ENCODE measurements around the gene CCDC152.

The CCDC152 gene, protein sequence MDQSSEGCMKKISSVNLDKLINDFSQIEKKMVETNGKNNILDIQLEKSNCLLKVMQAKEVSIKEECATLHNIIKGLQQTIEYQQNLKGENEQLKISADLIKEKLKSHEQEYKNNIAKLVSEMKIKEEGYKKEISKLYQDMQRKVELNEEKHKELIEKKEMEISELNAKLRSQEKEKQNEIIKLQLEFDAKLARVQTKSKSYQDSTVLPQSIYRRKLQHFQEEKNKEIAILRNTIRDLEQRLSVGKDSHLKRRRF

DNA sequence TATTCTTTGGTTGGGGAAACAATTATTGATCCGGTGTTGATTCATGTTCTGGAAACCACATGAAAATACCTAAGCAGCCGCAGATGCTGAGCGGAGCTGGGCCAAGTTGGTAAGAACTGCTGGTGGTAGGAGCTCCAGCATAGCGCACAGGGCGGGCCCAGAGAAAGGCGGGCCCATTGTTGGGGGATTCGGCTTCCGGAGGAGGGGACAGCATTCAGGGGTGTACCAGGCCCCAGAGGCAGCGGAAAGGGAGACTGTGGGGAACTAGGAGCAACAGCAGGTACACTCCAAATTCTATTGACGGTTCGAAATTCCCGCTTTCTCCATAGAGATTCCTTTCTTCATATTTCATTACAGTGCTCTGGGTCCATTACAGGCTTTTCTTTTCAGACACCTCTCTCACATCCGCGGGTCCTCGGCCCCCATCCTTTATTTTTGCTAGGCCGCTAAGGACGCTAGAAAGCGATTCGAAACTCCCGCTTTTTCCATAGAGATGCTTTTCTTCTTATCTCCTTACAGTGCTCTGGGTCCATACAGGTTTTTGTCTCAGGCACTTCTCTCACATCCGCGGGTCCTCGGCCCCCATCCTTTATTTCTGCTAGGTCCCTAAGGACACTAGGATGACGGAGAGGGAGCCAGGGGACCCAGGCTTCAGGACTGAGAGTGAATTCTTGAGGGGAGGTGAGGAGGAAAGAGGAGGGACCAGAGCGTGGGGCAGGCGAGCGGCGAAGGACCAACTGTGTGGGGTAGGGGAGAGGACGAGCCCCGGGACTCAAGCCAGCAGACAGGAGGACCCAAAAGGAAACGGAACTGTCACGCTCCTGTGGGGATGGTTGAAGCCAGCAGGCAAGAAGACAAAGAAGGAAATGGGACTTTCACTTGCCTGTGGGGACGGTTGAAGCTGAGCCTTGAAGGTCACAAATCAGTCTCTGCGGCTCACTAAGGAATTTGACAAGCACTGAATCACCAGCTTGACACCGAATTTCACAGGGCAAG is at the start of gene CCDC152:
Gene CCDC152 (plus strand): TSS at position 213 of the 996 bp plus-strand sequence. CDS start 2,304 bp downstream, outside the sequence.
- DNase-seq = no peak

DNA sequence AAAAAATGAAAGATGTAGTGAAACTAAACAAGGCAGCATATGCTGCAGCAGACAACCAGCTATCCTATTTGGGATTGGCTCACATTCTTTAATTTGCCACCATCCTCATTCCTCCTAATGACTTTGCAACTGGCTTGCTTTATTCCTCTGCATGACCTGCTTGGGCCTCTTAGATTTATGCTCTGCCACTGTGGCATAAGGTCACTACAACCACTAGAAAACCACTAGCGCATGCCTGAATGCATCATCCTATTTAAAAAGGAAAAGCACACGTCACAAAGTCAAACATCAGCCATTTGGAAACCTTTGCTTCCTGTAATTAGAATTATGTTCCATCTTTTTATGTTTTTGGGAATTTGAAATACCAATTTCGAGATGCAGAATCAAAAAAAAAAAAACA is 40.8 kb upstream of the CCDC152 start:
- DNase-seq = peak; percentile 51

DNA sequence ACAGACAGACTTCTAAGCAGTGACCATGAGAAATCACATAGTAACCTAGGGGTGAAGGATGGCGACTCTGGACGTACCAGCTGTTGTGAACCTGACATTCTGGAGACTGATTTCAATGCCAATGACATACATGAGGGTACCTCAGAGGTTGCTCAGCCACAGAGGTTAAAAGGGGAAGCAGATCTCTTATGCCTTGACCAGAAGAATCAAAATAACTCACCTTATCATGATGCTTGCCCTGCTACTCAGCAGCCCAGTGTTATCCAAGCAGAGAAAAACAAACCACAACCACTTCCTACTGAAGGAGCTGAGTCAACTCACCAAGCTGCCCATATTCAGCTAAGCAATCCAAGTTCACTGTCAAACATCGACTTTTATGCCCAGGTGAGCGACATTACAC is 38.0 kb upstream of the CCDC152 start:
- DNase-seq = no peak

DNA sequence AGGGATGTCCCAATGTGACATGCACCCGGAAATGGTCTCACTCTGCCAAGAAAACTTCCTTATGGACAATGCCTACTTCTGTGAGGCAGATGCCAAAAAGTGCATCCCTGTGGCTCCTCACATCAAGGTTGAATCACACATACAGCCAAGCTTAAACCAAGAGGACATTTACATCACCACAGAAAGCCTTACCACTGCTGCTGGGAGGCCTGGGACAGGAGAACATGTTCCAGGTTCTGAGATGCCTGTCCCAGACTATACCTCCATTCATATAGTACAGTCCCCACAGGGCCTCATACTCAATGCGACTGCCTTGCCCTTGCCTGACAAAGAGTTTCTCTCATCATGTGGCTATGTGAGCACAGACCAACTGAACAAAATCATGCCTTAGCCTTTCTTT is 37.6 kb upstream of the CCDC152 start:
- no peak for DNase-seq

DNA sequence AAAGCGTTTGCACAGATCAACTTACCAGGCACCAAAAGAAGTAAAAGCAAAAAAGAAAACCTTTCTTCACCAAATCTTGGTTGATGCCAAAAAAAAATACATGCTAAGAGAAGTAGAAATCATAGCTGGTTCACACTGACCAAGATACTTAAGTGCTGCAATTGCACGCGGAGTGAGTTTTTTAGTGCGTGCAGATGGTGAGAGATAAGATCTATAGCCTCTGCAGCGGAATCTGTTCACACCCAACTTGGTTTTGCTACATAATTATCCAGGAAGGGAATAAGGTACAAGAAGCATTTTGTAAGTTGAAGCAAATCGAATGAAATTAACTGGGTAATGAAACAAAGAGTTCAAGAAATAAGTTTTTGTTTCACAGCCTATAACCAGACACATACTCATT is 36.4 kb upstream of the CCDC152 start:
- DNase-seq = no peak

DNA sequence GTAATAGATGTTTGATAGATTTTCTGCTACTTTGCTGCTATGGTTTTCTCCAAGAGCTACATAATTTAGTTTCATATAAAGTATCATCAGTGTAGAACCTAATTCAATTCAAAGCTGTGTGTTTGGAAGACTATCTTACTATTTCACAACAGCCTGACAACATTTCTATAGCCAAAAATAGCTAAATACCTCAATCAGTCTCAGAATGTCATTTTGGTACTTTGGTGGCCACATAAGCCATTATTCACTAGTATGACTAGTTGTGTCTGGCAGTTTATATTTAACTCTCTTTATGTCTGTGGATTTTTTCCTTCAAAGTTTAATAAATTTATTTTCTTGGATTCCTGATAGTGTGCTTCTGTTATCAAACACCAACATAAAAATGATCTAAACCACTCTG is 35.1 kb upstream of the CCDC152 start:
- no peak for DNase-seq

DNA sequence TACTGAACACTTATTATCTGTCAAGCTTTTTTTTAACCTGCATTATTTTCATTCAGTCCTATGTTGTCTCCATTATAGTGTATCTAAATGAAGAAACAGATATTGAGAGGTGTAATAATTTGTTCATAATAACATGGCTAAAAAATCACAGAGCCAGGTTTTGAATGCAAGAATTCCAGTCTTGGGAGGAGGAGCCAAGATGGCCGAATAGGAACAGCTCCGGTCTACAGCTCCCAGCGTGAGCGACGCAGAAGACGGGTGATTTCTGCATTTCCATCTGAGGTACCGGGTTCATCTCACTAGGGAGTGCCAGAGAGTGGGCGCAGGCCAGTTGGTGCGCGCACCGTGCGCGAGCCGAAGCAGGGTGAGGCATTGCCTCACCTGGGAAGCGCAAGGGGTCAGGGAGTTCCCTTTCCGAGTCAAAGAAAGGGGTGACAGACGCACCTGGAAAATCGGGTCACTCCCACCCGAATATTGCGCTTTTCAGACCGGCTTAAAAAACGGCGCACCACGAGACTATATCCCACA is 22.0 kb upstream of the CCDC152 start:
- peak; percentile 50 for DNase-seq

DNA sequence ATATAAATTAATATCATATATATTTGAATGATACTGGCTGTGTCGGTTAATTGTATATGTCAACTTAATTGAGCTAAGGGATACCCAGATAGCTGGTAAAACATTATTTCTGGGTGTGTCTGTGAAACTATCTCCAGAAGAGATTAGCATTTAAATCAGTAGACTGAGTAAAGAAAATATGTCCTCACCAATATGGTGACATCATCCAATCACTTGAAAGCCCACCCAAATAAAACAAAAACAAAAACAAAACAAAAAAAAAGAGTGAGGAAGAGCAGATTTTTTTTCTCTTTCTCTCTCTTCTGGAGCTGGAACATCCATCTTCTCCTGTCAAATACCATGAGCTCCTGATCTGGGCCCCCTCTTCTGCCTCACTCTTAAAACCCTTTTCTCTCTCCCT is 15.7 kb upstream of the CCDC152 start:
- DNase-seq = no peak

DNA sequence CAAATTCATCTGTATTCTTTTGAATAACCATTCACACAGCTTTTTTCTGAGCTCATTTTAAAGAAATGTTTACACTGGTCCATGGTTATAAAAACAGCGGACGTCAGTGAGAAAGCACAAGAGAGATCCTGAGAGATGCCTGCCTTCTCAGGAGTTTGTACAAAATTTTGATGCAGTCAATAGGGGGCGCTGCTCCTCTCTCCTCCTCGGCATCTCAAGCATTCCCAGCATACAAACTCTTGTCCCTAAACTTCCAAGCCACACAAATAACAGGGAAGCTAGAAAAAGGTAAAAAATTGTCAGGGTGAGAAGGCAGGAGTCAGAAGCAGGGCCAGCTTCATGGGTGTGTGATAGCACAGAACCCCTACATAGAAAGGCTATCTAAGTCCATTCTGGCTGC is 11.2 kb upstream of the CCDC152 start:
- DNase-seq = peak; percentile 30

DNA sequence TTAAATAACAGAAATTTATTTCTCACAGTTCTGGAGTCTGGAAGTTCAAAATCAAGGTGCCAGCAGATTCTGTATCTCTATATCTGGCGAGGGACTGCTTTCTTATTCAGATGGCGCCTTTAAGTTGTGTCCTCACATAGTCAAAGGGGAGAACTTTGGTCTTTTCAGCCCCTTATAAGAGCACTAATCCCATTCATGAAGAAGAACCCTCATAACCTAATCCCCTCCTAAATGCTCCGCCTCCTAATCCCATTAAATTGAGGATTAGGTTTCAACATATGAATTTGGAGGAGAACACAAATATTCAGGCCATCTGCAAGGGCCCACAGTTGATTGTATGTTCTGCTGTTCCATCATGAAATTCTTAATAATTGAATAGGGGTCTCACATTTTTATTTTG is 10.8 kb upstream of the CCDC152 start:
- no peak for DNase-seq

DNA sequence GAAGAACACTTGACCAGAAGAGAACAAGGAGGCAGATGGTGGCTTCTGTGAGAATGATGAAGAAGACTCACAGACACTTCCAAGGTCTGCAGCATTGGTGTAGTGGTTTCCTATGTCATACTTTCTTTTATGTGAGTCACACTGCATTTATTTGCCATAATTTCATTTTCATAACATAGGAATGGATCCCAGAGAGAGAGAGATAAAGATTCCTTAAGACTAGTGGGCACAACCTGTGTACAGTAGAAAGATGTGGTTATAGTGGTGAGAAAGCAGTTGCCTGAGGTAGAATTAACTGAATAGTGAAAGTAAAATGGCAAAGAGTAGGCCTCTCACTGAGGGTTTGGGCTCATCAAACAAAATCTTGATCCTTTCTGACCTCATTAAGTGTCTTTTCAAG is 7.6 kb upstream of the CCDC152 start:
- no peak for DNase-seq

DNA sequence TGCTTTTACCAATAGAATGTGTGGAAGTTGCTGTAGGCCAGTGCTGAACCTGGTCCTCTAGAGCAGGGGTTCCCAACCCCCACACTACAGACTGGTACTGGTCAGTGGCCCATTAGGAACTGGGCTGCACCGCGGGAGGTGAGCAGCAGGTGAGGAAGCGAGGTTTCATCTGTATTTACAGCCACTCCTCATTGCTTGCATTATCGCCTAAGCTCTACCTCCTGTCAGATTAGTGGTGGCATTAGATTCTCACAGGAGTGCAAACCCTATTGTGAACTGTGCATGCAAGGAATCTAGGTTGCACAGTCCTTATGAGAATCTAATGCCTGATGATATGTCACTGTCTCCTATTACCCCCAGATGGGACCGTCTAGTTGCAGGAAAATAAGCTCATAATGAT is 6.1 kb upstream of the CCDC152 start:
- no peak for DNase-seq

DNA sequence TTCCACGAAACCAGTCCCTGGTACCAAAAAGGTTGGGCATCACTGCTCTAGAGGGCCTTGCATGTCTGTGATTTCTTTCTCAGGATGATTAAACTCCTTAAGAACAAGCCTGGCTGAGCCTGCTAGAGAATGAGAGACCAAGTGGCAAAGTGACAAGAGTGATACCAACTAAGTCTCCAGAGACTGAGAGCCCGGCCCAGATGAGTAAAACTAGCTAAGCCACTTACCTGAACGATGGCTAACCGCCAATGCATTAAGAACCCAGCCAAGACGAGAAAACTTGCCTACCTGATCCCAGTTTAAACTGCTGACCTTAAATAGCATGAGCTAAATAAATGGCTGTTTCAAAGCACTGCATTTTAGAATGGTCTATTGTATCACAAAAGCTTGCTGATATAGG is 5.6 kb upstream of the CCDC152 start:
- no peak for DNase-seq

DNA sequence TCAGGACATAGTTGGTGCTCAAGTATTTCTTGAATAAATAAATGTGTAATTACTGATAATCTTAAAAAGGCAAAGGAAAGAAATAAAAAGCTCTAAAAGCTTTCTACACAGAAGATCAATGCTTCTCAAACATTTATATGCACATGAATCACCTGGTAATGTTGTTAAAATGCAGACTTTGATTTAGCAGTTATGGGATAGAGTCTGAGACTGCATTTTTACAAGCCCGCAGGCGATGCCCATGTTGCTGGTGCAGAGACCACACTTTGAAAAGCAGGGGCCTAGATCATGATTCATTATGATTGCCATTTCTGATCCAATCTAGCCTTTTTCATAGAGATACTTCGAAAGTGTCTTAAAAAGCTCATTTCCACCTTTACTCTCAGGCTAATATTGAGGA is 3.5 kb upstream of the CCDC152 start:
- DNase-seq = no peak

DNA sequence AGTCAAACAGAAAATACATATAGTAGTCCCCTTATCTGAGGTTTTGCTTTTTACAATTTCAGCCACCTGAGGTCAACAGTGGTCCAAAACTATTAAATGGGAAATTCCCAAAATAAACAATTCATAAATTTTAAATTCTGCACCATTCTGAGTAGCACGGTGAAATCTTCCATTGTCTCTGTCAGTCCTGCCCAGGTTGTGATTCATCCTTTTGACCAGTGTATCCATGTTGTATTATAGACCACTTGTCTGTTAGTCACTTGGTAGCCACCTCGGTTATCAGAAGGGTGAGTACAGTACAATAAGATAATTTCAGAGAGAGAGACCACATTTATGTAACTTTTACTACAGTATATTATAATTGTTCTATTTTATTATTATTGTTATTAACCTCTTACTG is 2.8 kb downstream of the CCDC152 start:
- peak; percentile 1 for DNase-seq

DNA sequence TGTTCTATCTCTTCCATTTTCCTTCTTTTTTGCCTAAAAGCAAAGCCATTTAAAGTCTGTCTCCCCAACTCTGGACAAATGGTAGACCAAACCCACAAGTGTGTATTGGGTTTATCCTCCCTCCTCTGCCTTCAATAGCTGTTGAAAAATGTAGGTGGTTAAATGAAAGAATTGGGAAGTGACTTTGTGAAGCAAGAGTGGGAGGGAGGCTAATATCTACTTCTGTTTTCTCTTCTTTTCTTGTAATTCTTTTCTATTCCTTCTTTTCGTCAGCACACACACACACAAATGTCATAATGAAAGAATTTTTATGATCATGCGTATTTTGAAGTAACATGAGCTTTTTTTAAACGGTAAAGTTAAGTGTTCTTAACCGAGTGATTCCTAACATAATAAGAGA is 3.8 kb downstream of the CCDC152 start:
- no peak for DNase-seq

DNA sequence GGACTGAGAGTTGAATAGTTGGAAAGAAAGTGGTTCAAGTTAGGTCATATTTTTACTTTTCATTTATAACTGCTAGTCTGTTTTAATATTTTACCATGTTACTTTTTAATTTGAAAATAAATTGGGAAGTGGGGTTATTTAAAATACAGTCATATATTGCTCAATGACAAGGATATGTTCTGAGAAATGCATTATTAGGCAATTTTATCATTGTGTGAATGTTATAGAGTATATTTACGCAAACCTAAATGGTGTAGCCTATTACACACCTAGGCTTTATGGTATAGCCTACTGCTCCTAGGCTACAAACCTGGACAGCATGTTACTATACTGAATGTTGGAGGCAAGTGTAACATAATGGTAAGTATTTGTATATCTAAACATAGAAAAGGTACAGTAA is 5.2 kb downstream of the CCDC152 start:
- no peak for DNase-seq

DNA sequence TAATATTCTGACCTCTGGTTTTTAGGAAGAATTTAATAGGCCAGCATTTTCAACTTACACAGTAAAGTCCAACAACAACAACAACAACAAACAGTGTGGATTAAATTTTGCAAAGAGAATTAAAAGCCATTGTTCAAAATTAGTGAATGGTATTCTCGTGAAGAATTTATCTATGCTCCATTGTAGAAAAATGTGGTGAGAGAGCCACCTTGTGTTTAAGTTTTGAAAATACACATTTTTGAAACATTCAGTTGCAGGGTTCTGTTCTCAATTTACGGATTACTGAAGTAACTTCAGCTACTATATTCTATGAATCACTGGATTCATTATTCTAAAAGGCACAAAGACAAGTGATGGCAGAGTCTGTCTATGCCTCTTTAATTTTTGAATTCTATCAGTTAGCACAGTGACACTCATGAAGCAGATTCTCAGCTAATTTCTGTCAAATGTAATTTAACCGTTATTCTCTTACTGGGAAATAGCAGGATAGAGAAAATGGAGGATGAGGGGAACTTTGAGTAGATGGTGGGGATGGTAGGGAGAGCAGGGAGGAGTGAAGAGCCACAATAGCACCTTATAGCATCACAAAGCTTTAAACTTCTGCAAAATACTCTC is 11.0 kb downstream of the CCDC152 start:
- peak; percentile 53 for DNase-seq

DNA sequence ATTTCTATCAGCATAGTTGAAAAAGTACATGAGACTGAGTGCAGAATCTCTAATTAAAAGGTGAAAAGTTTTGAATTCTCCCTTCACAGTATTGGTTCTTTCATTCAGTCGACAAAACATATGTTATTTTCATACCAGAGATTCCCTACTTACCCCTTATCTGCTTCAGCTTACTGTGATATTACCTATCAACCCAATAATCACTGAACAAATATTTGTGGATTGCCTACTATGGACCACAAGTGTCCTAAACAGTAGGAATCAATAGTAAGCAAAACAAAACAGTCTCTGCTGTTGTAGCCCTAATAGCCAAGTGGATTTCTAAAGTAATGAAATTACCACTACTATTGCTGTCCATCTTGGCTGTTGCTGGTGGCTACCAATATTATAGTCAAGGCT is 11.5 kb downstream of the CCDC152 start:
- DNase-seq = no peak

DNA sequence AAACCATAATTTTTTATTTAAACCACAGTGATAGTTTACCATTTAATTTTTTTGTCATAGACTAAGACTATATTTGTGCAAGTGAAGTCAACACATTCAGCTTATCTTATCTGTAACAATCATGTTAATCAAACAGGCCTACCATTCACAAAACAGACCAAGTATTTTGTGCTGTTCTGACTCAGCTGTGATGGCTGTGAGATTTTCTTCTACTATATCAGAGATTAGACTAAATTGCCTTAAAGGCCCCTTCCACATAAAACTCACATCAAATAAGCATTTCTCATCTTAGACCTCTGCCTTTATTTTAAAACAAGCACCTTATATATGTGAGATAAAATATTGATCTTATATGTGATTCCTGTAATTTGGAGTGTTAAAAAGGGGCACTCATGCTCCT is 13.4 kb downstream of the CCDC152 start:
- DNase-seq = no peak

DNA sequence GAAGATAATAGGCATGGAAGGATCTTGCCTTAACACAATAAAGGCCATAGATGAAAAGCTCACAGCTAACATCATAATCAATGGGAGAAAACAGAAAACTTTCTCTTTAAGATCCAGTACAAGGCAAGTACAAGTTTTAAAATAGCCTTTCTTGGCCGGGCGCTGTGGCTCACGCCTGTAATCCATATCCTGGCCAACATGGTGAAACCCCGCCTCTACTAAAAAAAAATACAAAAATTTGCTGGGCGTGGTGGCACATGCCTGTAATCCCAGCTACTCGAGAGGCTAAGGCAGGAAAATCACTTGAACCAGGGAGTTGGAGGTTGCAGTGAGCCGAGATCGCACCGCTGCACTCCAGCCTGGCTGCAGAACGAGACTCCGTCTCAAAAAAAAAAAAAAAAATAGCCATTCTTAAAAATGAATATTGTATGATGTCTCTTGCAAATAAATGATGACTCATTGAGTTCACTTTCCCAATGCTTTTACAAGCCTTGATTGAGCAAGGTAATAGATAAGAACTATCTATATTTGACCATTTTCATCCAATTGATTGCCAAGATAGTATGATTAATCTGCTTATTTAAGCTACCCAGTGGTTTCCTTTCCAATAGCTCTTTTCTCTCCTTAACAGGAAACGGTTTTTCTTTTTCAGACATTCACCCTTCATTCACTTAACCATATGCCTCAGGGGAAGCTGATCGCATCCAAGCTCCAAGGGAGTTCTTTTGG is 15.8 kb downstream of the CCDC152 start:
- DNase-seq = no peak

DNA sequence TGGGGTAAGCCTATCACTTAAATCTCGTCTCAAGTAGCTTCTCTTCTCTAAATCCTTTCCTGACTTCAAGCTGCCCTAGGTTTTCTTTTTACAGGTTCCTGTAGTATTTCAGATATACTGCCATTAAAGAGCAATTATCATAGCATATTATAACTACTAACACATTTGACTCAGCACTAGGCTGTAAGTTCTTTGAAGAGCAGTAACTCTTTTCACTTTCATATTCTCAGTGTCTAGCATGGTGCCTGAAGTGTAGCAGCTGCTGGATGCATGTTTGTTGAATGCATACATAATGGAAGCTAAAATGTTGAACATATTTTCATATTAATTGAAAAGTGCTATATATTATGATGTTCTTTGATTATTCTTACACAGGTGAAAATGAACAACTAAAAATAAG is 22.5 kb downstream of the CCDC152 start:
- DNase-seq = no peak

DNA sequence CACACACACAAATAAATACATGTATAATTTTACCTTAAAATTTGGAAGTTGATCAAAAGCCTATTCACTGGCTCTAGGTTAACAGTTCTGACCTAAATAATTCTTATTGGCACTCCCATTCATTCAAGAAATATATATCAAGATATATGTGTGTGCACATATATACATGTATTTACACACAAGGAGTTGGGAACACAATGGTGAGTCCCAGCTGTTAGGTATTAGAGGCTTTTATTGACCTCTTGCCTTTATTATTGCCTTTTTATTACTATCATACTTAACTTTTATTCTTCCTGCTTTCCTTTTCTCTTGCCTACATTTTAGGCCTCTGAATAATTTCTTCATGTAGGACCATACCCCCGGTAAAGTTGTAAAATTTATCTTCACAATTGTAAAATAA is 25.0 kb downstream of the CCDC152 start:
- DNase-seq = no peak
